ENCODE data around the gene PPM1N.

Gene PPM1N

GRCh38 chr19:45472563-45473366 lies 25.5 kb upstream of the PPM1N start:
- DNase-seq (ENCODE audit: low spot score): no peak
- in situ Hi-C loops (cut with MboI; ENCODE audit: low pct_unique_long_range_greater_than_20kb, low sequenced_read_pairs, unreplicated experiment): no loop called here
- TF ChIP-seq CTCF (IDR thresholded peaks at IDR 0.05; ENCODE audit: extremely low read depth, insufficient read depth, missing control alignments): no peak

- TF ChIP-seq CTCF (IDR thresholded peaks at IDR 0.05; ENCODE audit: extremely low read depth, insufficient read depth, missing control alignments): no peak
- in situ Hi-C loops (cut with MboI; ENCODE audit: low pct_unique_long_range_greater_than_20kb, low sequenced_read_pairs, unreplicated experiment): no loop called here
- DNase-seq (ENCODE audit: low spot score): no peak
These were observed 24.9 kb upstream of the PPM1N start for GRCh38 chr19:45473367-45473681.

GRCh38 chr19:45473682-45474605 lies 24.3 kb upstream of the PPM1N start:
- DNase-seq (ENCODE audit: low spot score): no peak
- in situ Hi-C loops (cut with MboI; ENCODE audit: low pct_unique_long_range_greater_than_20kb, low sequenced_read_pairs, unreplicated experiment): no loop called here
- no peak for TF ChIP-seq CTCF (IDR thresholded peaks at IDR 0.05; ENCODE audit: extremely low read depth, insufficient read depth, missing control alignments)

- no peak for TF ChIP-seq CTCF (IDR thresholded peaks at IDR 0.05; ENCODE audit: extremely low read depth, insufficient read depth, missing control alignments)
- no peak for DNase-seq (ENCODE audit: low spot score)
- in situ Hi-C loops (cut with MboI; ENCODE audit: low pct_unique_long_range_greater_than_20kb, low sequenced_read_pairs, unreplicated experiment): loop anchor here (5.0 kb wide), 1 partner anchor 33 kb away; no protein-coding TSS in a partner anchor
These were observed 23.4 kb upstream of the PPM1N start for GRCh38 chr19:45474606-45475521.

- TF ChIP-seq CTCF (IDR thresholded peaks at IDR 0.05; ENCODE audit: extremely low read depth, insufficient read depth, missing control alignments): no peak
- in situ Hi-C loops (cut with MboI; ENCODE audit: low pct_unique_long_range_greater_than_20kb, low sequenced_read_pairs, unreplicated experiment): loop anchor here (5.0 kb wide), 1 partner anchor 33 kb away; no protein-coding TSS in a partner anchor
- DNase-seq (ENCODE audit: low spot score): no peak
These were observed 22.5 kb upstream of the PPM1N start for GRCh38 chr19:45475537-45476291.
